ENCODE measurements around the gene COX10.
A peak's percentile ranks its signal among the peaks of the same experiment; 100 is the strongest.
"Not testable (repeated sequence)": the region's sequence is repeated elsewhere in the genome, so short reads cannot be mapped to it uniquely, and the experiment has no call there.

The COX10 gene

DNA sequence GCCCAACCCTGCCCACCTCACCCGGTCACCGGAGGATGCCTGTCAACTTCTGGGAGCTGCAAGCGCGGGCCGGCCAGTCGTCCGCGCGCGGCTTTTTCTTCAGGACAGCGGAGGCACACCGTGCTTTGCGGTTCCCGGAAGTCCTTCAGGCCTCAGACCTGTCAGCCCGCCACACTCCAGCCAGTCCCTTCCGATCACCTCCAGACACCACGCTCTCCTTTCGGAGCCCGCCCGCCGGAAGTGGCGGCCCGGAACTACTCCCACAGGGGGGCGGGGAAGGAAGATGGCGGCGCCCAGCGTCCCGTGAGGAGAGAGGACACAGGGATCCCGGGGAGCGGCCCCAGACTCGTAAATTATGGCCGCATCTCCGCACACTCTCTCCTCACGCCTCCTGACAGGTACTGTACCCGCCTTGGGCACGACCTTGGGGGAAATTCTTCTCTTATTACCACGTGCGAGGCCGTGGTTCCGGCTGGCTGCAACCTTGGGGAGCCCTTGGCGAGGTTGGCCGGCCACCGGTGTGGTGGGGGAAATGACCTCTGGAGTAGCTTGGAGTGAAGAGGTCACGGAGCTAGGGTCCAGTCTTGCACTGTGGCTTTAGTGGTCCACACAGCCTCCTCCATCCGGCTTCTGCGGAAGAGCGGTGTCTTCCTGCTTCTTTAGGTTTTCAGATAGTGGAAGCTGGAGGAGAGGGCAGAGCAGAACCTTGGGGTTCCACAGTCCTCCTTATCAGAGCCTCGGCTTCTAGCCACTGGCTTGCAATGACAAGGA lies at the start of gene COX10:
Gene COX10, plus strand, starts transcription at position 254 of the 771 bp plus-strand sequence. Its CDS starts 102 bp downstream, at position 356.
- TF ChIP-seq, protein P1, sequence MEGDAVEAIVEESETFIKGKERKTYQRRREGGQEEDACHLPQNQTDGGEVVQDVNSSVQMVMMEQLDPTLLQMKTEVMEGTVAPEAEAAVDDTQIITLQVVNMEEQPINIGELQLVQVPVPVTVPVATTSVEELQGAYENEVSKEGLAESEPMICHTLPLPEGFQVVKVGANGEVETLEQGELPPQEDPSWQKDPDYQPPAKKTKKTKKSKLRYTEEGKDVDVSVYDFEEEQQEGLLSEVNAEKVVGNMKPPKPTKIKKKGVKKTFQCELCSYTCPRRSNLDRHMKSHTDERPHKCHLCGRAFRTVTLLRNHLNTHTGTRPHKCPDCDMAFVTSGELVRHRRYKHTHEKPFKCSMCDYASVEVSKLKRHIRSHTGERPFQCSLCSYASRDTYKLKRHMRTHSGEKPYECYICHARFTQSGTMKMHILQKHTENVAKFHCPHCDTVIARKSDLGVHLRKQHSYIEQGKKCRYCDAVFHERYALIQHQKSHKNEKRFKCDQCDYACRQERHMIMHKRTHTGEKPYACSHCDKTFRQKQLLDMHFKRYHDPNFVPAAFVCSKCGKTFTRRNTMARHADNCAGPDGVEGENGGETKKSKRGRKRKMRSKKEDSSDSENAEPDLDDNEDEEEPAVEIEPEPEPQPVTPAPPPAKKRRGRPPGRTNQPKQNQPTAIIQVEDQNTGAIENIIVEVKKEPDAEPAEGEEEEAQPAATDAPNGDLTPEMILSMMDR (IDR thresholded peaks at IDR 0.05; ENCODE audit: low read depth, low read length), result no peak
- H3K4me3 ChIP-seq (ENCODE audit: low read depth, low read length), result peak within 1 kb of the TSS; percentile 98

DNA sequence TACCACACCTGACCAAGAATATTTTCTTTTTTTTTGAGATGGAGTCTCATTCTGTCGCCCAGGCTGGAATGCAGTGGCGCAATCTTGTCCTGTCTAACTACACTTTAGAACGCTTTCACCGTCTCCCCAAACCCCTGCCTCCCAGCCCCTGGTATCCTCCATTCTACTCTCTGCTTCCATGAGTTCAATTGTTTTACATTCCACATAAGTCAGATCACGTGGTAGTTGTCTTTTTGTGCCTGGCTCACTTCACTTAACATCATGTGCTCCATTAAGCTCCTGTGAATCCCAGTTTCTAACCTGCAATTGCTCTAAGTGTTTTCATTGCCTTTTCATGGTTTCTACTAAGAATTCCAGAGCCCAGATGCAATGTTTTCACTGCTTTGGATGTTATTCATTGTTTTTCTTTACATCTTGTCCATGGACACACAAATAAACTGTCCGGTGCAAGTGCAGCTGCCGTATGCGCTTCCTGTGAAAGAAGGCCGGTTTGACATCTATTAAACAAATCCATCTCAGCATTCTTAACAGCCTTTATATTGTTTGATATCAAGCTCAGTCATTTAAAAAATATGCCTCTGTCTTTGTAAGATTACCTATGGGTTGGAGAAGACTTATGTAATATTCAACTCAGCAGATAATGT lies 47.5 kb upstream of the COX10 start:
- not testable (repeated sequence) for H3K4me3 ChIP-seq (ENCODE audit: low read depth, low read length)

DNA sequence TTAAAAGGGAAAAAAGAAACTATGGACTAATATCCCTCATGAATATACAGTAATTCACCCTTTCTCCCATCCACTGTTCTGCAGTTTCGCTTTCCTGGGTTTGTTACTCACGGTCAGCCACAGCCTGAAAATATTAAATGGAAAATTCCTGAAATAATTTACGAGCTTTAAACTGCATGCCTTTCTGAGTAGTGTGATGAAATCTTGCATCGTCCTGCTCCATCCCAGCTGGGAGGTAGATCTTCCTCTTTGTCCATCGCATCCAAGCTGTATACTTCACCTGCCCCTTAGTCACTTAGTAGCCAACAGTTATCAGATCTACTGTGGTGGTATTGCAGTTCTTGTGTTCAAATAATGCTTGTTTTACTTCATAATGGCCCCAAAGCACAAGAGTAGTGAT lies 39.5 kb upstream of the COX10 start:
- H3K4me3 ChIP-seq (ENCODE audit: low read depth, low read length), result not testable (repeated sequence)

DNA sequence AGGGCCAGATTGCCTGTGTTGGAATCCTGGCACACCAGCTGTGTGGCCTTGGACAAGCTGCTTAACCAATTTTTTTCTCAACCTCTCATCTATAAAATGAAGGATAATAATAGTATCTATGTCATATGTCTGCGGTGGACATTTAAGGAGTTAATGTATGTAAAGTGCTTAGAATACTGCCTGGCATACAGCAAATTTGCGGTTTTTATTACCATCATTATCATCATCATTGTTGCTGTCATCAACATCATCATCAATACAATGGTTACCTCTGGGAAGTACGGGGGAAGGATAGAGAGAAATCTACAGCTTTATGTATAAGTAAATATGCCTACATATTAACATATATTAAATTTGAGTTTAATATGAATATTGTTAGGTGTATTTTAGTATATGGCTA lies 37.1 kb upstream of the COX10 start:
- no peak overlapping the region for H3K4me3 ChIP-seq (ENCODE audit: low read depth, low read length)
- TF ChIP-seq, protein P1 (IDR thresholded peaks at IDR 0.05; ENCODE audit: low read depth, low read length), result no peak

DNA sequence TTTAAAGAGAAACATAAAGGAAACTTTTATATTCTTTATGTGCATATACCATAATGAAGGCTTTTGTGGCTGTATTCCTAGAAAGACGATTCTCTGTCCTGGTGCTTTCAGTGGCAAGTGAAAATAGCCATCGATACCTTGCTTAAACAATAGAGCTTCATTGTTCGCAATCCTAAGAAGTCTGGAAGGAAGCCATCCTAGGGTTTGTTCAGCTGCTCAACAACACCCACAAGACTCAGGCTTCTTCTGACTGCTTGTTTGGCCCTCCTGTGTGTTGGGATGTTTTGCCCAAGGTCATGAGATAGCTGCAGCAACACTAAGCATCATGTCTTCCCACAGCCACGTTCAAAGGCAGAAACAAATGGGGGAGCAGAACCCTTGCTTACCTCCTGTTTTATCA lies 36.1 kb upstream of the COX10 start:
- TF ChIP-seq, protein P1 (IDR thresholded peaks at IDR 0.05; ENCODE audit: low read depth, low read length), result no peak
- no peak overlapping the region for H3K4me3 ChIP-seq (ENCODE audit: low read depth, low read length)

DNA sequence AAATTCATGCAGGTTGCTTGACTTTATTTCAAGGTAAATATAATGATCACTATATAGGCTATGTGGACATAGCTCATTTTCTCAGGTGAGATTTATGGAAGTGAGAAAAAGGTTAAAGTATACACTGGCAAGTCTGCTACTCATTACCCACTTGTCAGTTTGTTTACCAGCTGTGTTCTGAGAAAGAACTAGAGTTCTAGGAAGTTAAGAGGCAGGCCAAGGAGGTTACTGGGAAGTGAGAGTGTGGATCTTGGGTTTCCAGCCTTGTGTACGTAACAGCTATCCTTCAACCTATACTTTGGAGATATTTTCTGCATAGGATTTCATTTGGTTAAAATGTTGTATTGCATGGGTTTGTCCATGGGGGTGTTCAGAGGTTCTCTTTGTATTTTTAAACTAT lies 31.9 kb upstream of the COX10 start:
- TF ChIP-seq, protein P1 (IDR thresholded peaks at IDR 0.05; ENCODE audit: low read depth, low read length), result no peak
- H3K4me3 ChIP-seq (ENCODE audit: low read depth, low read length), result no peak overlapping the region

DNA sequence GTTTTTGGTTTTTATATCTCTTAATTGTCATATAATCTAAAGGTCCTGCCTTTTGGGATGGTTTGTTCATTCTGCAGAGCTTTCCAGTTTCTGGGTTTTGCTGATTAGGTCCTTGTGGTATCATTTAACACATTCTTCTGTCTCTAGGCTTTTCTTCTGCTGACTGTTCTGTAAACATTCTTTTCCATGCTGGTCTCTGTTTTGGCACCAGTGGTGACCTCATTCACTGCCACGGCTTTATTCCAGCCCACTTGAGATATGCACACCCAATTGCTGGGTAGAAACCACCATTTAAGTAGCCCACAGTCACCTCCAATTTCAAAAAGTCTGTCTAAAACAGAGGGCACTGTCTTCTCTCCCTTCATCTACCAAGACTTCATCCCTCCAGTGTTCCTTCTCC lies 31.1 kb upstream of the COX10 start:
- TF ChIP-seq, protein P1 (IDR thresholded peaks at IDR 0.05; ENCODE audit: low read depth, low read length), result no peak
- H3K4me3 ChIP-seq (ENCODE audit: low read depth, low read length), result no peak overlapping the region

DNA sequence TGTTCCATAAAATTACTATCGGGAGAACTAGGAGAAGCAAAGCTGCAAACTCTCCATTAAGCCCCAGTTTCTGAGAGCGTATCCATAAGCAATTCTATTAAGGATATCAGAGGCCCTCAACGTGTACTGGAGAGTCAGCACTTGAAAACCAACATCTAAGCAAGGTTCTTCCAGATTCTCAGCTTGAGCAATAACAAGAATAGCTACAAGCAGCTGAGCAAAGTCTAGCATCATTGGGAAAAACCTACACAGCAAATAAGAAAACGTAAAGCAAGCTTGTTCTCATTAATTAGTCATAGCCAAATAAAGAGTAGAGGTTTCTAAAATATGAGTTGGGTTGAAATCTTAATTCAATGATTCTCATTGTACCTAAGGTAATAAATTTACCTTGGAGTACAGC lies 26.9 kb upstream of the COX10 start:
- H3K4me3 ChIP-seq (ENCODE audit: low read depth, low read length), result no peak overlapping the region
- TF ChIP-seq, protein P1 (IDR thresholded peaks at IDR 0.05; ENCODE audit: low read depth, low read length), result no peak
